IPS-NIHi7 (cell line): ENCODE data around the gene JAK1.
"Not testable (repeated sequence)": the region's sequence is repeated elsewhere in the genome, so short reads cannot be mapped to it uniquely, and the experiment has no call there.

Experiments
- DNase-seq: peaks from one replicate; pipeline ENCODE4 v3.0.0; 2012; ENCODE audit warnings: mixed read lengths; ENCODE audit errors: extremely low spot score

JAK1 gene

DNA sequence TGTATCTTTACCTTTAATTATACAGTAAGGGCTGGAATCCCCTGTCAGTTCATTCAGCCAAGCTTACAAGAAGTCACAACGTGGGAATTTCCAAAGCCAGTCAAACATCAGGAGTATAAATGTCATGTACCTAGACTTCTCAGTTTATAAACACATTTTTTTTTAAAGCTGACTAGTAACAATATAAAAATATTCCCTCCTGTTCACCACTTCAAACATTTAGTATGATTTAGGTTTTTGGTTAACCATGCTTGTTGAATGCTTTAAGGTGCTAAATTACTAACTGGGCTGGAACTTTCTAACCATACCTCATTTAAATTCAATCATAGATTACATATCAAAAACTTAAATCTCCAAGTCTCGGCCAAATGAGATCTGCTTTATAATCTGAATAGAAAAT, 44.0 kb downstream of the JAK1 start:
- no peak for DNase-seq

- no peak for DNase-seq
Measured at GRCh38 chr1:64921771-64922170, 44.6 kb downstream of the JAK1 start.

DNA sequence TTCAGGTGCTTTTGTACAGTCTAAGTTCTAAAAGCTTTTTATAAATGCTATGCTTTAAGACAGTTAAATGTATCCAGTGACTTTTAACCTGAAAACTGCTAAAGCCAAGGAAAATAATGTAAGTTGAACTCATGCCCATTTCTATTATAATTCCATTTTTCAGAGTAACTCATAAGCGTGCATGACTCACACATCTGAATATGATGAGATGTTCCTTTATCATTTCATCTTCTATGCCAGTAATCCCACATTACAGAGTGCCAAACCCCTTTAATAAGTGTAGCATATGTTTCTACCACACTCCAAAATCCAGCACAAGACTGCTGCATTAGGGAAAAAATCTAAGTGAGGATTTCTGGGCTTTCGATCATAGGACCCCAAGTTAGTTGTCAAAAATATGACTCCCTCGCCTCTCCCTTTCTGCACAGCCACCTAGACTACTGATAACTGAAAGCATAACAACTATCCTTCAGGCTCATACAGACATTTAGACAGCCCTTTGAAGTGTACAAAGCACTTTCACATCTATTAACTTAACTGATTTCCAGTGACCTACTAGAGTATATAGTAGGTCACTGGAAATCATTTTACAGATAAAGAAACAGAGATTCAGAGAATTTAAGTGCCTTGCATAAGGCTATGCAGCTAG, 45.3 kb downstream of the JAK1 start:
- no peak for DNase-seq

DNA sequence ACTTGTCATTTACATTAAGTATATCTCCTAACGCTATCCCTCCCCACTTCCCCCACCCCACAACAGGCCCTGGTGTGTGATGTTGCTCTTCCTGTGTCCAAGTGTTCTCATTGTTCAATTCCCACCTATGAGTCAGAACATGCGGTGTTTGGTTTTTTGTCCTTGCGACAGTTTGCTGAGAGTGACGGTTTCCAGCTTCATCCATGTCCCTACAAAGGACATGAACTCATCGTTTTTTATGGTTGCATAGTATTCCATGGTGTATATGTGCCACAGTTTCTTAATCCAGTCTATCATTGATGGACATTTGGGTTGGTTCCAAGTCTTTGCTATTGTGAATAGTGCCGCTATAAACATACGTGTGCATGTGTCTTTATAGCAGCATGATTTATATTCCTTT, 47.2 kb downstream of the JAK1 start:
- DNase-seq, result not testable (repeated sequence)

DNA sequence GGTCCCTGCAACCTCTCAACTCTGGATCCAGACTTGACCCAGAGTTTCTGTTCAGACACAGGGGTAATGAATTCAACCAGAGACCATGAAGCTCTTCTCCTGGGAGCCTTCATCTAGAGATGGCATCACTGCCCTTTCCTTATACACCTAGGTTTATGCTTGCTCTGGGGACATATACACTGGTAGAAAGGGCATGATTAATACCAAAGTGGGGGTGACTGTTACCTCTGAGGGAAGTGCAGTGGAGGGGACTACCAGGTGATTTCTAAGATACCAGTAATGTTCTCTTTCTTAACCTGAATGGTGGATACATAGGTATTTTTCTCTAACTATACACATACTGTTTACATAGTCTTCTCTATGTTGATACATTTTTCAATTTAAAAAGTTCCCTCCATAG, 48.4 kb downstream of the JAK1 start:
- DNase-seq, result no peak

DNA sequence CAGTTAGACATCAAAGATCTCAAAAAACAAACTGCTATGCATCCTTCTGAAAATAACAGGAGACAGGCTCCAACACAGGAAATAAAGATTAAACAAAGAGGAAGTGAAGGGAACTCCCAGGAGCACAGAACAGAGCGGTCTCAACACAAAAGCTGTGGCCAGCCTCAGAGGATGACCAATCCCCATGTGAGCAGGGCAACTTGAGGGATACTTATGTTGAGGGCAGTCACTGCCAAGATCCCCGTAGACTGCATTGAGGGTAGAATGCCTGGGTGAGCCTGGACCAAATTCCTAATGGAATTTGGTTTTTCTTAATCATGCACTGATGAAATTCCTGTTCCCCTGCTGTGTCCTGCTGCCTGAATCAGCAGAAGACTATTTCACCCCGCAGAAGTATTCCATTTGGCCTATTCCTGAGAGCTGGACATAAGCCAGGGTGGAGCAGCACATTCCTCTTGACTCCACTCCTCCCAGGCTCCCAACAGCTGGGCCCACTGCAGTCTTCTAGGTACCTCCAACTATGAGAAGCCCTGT, 49.0 kb downstream of the JAK1 start:
- peak; percentile 42 for DNase-seq

DNA sequence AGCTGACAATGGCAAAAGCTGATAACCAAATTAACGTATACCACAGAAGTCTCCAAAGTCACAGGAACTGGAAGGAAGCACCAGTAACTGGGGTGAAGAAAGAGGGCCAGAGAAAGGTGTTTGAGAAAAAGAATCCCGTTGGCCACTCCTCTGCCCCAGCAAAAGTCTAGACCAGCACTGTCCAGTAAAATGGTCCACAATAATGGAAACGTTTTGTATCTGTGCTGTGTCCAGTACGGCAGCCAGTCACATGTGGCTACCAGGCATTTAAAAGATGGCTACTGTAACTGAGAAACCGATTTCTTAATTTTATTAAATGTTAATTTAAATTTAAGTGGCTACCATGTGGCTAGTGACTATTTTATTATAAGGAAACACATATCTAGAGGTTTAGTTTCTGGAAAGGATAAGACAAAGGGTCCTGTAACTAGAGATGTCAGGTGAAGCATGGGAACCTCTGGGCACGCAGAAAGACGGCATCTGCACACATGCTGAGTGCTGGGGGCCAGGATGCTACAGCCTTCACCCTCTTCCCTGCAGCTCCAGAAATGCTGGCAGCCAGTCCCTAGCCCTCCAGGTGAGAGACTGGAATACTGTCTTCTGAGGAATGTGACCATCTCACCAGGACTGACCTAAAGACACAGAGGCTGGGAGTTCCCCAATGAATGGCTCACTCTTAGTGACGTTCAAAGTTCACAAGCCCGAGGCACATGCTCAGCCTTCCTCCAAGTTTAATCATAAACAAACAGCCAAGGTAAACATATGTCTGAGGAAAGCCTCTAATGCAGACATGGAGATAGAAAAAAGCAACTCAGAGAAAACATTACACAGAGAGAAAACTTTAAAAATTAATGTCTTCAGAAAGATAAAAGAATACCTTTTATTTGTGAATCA, 50.7 kb downstream of the JAK1 start:
- DNase-seq, result peak; percentile 68

GRCh38 chr1:64913361-64914015, 52.9 kb downstream of the JAK1 start:
- no peak for DNase-seq

- no peak for DNase-seq
Measured at GRCh38 chr1:64912191-64912590, 54.2 kb downstream of the JAK1 start.

DNA sequence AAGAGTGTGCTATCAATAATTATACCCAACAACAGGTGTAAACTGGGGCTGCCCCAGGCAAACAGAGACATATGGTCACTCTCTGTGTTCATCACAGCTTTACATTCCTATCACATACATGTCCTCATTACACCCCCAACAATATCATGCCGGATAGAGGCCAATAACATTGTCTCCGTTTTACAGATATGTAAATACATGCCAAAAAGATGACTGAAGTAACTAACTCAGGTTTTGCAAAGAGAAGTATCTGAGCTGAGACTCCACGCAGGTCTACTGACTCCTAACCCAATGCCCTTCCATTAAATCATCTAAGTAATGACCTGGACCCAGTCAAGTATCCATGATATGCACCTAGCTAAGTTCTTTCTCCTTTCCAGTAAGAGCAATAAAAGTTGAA, 55.0 kb downstream of the JAK1 start:
- DNase-seq, result no peak

GRCh38 chr1:64909031-64909430, 57.3 kb downstream of the JAK1 start:
- no peak for DNase-seq

DNA sequence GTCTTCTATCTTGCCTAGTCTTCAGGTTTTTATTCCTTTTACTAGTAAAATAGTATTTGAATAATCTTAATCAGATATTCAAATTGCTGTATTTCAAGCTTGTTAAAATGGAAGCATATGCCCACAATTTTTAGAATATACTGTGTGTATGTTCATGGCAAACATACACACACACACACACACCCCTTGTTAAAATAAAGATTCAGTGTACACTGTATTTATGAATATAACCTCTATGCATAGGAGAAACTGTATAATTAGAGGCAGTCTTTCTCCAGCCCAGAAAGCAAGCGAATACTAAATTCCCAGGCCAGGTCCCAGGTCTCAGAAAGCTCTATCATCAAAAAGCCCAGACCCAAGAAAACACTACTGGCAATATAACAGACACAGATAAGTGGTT, 57.8 kb downstream of the JAK1 start:
- no peak for DNase-seq

DNA sequence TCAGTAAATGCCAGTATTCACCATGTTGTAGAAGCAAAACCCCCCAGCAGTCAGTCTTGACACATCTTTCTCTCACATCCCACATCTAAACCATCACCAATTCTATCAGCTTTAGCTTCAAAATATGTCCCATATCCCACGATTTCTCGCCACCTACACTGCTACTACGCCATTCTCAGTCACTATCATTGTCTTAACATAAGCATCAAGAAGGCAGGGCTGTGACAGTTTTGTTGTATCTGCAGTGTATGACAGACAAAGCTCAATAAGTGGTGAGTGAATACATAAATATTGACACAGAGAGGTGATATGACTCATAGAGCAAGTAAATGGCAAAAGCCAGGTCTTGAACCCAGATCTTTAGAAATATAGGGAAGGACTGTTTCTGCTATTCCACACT, 59.9 kb downstream of the JAK1 start:
- DNase-seq, result no peak

- DNase-seq, result no peak
Measured at GRCh38 chr1:64903593-64903992, 62.8 kb downstream of the JAK1 start.

DNA sequence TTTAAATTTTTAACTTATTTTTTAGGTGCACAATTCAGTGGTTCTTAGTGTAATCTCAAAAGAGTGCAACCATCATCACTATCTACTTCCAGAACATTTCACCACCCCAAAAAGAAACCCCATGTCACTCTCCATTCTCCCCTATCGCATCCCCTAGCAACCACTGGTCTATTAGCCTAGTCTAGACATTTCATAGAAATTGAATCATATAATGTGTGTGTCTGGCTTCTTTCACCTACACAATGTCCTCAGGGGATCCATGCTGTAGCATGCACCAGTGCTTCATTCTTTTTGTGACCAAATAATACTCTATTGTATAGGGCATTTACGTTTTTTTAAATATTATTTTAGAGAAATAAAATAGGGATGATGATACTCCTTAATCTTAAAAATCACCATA, 64.7 kb downstream of the JAK1 start:
- DNase-seq, result no peak

GRCh38 chr1:64900916-64901315, 65.4 kb downstream of the JAK1 start:
- no peak for DNase-seq

DNA sequence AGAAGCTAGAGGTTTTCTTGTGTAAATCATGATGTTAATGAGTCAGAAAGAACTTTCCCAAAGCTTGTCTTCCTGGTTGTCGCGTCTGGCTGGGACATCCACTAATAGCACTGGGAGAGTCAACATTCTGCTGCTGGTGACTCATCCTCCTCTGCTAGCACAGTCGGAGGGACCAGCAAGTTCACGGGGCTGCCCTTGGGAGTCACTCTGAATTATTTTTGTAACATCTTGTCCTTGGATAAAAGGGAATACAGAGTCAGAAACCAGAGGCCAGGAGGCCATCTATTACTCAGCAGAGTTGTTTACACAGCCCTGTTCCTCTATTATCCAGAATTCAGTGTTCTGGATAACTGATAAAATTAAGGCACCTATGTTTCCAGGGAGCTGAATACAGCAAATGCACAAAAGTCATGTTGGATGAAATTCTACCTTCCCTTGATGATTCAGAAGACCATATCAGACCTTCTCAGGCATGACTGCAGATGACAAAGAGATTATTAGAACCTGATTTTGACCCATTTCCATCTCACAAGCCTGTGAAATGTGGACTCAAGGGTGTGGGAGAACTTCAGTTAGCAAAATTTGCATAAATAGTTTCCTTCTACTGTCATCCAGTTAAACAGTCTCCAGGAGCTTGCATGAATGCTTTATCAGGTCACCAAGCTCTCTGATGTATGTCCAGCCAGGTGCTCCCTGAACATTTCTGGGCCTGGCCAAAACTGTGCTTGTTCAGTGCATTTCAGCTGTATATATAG, 68.1 kb downstream of the JAK1 start:
- peak; percentile 67 for DNase-seq

- DNase-seq, result no peak
Measured at GRCh38 chr1:64896551-64896950, 69.8 kb downstream of the JAK1 start.

- DNase-seq, result no peak
Measured at GRCh38 chr1:64895500-64895899, 70.8 kb downstream of the JAK1 start.

- DNase-seq, result no peak
Measured at GRCh38 chr1:64894438-64895196, 71.7 kb downstream of the JAK1 start.

- no peak for DNase-seq
Measured at GRCh38 chr1:64893921-64894320, 72.4 kb downstream of the JAK1 start.
